Activated CD8-positive, alpha-beta memory T cell treated with anti-CD3 and anti-CD28 coated beads, Interleukin-2, amount 50 U/mL, for 4 hours (primary cell): ENCODE results near the gene TAS2R19.

ENCODE experiments used
- DNase-seq: peaks from one replicate; pipeline ENCODE4 v3.0.0-alpha.2; 2020

Gene TAS2R19

GRCh38 chr12:10989107-10989506 lies 33.3 kb downstream of the TAS2R19 start:
- DNase-seq: no peak

GRCh38 chr12:10986812-10987211 lies 35.6 kb downstream of the TAS2R19 start, which contains the start of gene TAS2R50:
TSS of gene TAS2R50 (minus strand) at chr12:10986912. CDS start at chr12:10986860, 52 bp downstream.
- no peak for DNase-seq

- no peak for DNase-seq
These were observed 40.2 kb downstream of the TAS2R19 start for GRCh38 chr12:10982244-10982643.

- DNase-seq: no peak
These were observed 47.5 kb downstream of the TAS2R19 start for GRCh38 chr12:10974965-10975364.
